Measurements from ENCODE around the gene MGAT3. TPM values are rescaled to one million over a fixed set of nuclear protein-coding genes. Genes with fewer than 3 reads are reported as not detected.

Gene MGAT3
- total RNA-seq, 4 donors from 2014 or later = 0.45 to 1.6 (median 0.90) TPM

GRCh38 chr22:39457198-39457555, 365 bp downstream of the MGAT3 start:
- peaks cover 0 to 9% of the 10 kb centered on the region in 2 donors for H3K4me1 ChIP-seq
- H3K27ac ChIP-seq = no peak overlapping the region
- no CpG with 5 or more reads among the region's 63 CpGs for WGBS, 2 donors
- no peak for TF ChIP-seq CTCF (IDR thresholded peaks at IDR 0.05)
- TF ChIP-seq POLR2A (IDR thresholded peaks at IDR 0.05) = no peak
- H3K36me3 ChIP-seq = no peaks in the 10 kb centered on the region
- intact Hi-C loops (cut with DNase I) = no loop called here
- H3K4me3 ChIP-seq (replicated peaks in 1 of 3) = peak overlapping the region in 1 of 3 donors; percentile 44
- DNase-seq = no peak
- H3K27me3 ChIP-seq = no peaks in the 10 kb centered on the region
- no peaks in the 10 kb centered on the region for H3K9me3 ChIP-seq

- H3K4me1 ChIP-seq = peaks cover 0 to 14% of the 10 kb centered on the region in 2 donors
- WGBS, 2 donors = 6 to 8% methylated on average over 7 to 12 of the region's 83 CpGs
Measured at GRCh38 chr22:39457556-39458443, 988 bp downstream of the MGAT3 start.

GRCh38 chr22:39458444-39459083, 1.8 kb downstream of the MGAT3 start:
- TF ChIP-seq POLR2A (IDR thresholded peaks at IDR 0.05) (no peak), CTCF (IDR thresholded peaks at IDR 0.05) (no peak)
- 60 to 65% methylated on average over 10 of the region's 10 CpGs for WGBS, 2 donors
- no peaks in the 10 kb centered on the region for H3K9me3 ChIP-seq
- peaks cover 7 to 21% of the 10 kb centered on the region in 2 donors for H3K4me1 ChIP-seq
- H3K4me3 ChIP-seq (replicated peaks in 1 of 3) = no peak overlapping the region
- no peak for DNase-seq
- H3K27ac ChIP-seq = no peak overlapping the region
- intact Hi-C loops (cut with DNase I) = no loop called here
- no peaks in the 10 kb centered on the region for H3K27me3 ChIP-seq
- no peaks in the 10 kb centered on the region for H3K36me3 ChIP-seq

More at GRCh38 chr22:39457556-39458443, 988 bp downstream of the MGAT3 start:
- Histone ChIP-seq H3K27ac (peak overlapping the region in 2 of 3 donors; percentile 12 to 17), H3K36me3 (no peaks in the 10 kb centered on the region), H3K9me3 (no peaks in the 10 kb centered on the region), H3K27me3 (no peaks in the 10 kb centered on the region), H3K4me3 (replicated peaks in 1 of 3) (peak overlapping the region in 1 of 3 donors; percentile 44)
- TF ChIP-seq POLR2A (IDR thresholded peaks at IDR 0.05) = no peak
- TF ChIP-seq CTCF (IDR thresholded peaks at IDR 0.05) = no peak
- intact Hi-C loops (cut with DNase I) = no loop called here
- no peak for DNase-seq

GRCh38 chr22:39459681-39460080, 2.9 kb downstream of the MGAT3 start:
- no peak overlapping the region for H3K4me3 ChIP-seq (replicated peaks in 1 of 3)
- no peak overlapping the region for H3K27ac ChIP-seq
- no peaks in the 10 kb centered on the region for H3K36me3 ChIP-seq
- 57 to 65% methylated on average over 4 to 11 of the region's 11 CpGs for WGBS, 2 donors
- DNase-seq = peak; percentile 27 to 29
- TF ChIP-seq POLR2A (IDR thresholded peaks at IDR 0.05) (no peak), CTCF (IDR thresholded peaks at IDR 0.05) (no peak)
- no peaks in the 10 kb centered on the region for H3K9me3 ChIP-seq
- H3K4me1 ChIP-seq = peaks cover 11 to 30% of the 10 kb centered on the region in 2 donors
- intact Hi-C loops (cut with DNase I) = no loop called here
- no peaks in the 10 kb centered on the region for H3K27me3 ChIP-seq

All from thyroid gland (tissue), 4 donors.